GM18507 (cell line): Measurements from ENCODE around the gene MIPOL1.

Source experiments
- DNase-seq: peaks from one replicate; pipeline ENCODE4 v3.0.0; 2011; ENCODE audit warnings: low read depth; ENCODE audit not compliant: insufficient read length; ENCODE audit errors: extremely low spot score
- FAIRE-seq: peaks from 2 replicates; lab custom pipeline; 2011; peaks lifted over from hg19 to GRCh38; lab: Jason Lieb, UNC

Gene MIPOL1

DNA sequence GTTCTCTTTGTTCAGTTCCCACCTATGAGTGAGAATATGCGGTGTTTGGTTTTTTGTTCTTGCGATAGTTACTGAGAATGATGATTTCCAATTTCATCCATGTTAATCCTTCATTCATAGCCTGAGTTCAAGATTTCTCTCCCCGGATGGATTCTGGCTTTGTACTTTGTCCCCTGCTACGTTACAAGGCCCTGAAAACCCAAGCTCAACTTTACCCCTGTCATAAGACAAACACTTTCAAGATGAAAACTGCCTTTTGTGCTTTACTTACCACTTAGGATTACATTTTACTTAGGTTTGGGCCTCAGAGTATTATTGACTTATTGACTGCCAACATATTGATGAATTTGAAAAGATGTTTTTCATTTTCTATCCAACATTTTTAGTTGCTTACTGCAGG is 361.0 kb downstream of the MIPOL1 start:
- DNase-seq (no peak), FAIRE-seq (no peak)

DNA sequence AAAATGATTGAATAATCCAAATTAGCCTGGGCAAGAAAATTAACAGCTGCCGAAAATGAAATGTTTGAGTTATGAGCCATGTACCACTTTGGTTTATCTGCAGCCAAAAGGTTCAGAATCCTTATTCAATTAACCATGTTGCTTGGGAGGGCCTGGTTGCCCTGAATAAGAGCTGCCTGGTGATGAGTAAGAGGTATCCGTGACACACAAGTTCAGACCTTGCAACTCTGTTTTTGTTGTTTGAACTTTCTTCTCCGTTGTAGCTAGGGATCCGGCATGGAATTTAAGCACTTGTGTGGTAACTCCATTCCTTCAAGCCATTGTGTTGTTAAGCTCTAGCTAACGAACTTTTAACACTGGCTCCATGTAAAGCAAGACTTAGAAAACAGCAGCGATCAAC is 361.6 kb downstream of the MIPOL1 start:
- DNase-seq (no peak), FAIRE-seq (no peak)

DNA sequence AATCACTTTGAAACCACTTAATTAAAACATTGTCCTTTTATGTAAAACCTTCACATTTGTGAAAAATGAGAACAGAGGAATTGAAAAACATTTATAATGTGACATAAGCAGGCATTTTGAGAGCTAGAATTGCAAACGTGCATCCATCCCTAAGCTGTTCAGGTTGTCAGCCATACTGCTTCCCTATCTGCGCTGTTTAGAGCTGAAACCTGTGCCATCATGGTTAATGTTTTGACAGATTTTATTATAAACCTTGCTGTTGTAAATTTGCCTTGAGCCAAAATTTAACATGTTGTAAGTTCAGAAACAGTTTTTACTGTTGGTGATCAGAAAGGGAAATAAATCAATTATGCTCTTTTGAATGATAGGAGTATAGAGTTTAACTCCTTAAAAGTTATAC is 365.5 kb downstream of the MIPOL1 start:
- DNase-seq (no peak), FAIRE-seq (no peak)

DNA sequence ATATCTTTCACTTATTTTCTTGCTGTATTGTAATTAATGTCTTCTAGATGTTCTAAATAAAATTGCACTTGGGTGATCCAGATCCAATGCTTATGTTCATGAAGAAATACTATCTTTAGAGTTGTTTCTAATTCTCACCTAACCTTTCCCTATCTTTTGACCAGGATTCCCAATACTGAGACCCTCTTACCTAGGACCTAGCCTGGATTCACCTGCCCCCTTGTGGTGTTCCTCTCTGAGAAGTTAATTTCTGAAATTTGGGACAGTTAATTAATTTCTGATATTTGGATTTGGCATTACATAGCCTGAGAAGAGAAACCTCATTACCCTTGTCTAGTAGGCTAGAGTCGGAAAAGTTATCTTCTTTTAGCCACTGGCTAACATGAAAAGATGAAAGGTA is 367.8 kb downstream of the MIPOL1 start:
- no peak for DNase-seq

DNA sequence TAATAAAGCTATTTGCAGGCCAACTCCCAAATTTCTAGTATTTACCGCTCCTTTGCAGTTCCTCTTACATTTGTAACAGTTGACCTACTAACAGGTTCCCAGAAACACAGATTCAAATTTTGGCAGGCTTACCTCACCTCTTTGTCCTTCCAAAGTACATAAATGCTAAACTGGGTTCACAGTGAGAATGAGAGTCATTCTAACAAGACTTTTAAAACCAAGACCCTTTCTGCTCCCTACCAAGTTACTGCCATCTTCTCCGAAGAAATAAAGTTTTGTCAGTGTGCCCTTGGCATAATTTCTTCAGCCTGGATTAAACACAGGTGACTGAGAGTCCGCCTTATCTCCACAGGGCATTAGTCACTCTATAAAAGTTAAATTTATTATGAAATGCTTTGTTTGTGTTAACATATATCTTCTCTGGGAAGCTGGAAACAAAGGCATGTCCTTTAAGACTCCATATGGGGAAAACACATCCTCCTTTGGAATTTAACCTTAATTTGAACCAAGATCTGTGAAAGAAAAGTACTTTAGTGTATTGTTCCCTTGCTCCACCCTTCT is 369.2 kb downstream of the MIPOL1 start:
- no peak for DNase-seq
- FAIRE-seq, result no peak

More for the DNA sequence above, 367.8 kb downstream of the MIPOL1 start:
- FAIRE-seq, result no peak

DNA sequence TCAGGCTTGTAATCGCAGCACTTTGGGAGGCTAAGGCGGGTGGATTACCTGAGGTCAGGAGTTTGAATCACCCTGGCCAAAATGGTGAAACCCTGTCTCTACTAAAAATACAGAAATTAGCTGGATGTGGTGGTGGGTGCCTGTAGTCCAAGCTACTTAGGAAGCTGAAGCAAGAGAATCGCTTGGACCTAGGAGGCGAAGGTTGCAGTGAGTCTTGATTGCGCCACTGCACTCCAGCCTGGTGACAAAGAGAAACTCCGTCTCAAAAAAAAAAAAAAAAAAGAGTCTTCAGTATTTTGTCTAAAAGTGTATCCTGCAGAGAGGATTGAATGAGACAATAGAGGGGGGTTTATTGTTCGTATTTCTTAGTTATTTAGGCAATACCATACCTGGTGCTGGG is 372.0 kb downstream of the MIPOL1 start:
- DNase-seq (no peak), FAIRE-seq (no peak)

DNA sequence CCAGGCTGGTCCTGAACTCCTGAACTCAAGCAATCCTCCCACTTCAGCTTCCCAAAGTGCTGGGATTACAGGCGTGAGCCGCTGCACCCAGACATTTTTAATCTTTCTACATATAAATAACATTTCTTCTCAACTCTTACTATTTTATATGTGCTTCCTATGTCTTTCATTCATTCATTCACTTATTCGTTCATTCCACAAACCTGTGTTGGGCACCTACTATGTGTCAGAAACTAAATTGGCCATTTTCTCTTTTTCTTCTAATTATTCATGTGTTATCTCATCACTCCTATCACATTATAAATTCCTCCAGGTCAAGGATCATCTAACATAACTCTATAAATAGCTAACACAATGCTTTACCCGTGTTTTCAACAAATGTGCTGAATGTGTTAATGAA is 373.7 kb downstream of the MIPOL1 start:
- DNase-seq (no peak), FAIRE-seq (no peak)

DNA sequence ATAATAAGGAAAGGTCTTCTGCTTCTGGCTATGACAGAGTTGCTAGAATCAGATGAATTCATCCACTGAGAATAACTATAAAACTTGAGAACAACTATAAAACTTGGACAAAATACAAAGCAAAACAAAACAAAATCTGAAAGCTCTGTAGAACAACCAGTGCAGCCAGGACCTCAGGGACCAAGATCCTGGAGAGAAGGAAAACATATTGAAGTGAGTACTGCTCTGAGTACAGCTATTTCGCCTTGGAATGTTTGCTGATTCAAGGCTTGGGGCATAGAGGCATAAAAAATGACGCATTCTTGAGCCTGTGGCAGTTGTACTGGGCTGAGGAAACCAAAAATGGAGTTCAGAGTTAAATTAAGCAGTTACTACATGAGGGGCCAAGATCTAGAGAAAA is 375.6 kb downstream of the MIPOL1 start:
- FAIRE-seq (no peak), DNase-seq (no peak)

DNA sequence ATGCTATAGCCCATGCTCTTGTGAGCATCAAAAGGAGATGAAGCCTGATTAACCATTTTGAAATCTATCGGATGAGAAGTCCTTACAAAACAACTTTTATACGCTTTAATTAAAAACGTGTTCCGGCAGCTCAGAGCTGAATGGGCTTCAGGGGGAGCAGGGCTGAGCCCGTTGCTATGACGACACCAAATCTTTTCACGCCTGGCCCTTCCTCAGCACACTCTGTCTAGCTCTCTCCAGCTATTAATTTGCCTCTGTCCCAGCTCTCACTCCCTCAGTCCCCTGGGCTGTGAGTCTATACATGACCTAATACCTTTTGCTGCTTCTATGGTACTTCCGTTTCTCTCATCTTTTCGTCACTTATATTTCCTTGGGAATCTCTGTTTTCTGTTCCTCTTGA is 381.5 kb downstream of the MIPOL1 start:
- no peak for FAIRE-seq

DNA sequence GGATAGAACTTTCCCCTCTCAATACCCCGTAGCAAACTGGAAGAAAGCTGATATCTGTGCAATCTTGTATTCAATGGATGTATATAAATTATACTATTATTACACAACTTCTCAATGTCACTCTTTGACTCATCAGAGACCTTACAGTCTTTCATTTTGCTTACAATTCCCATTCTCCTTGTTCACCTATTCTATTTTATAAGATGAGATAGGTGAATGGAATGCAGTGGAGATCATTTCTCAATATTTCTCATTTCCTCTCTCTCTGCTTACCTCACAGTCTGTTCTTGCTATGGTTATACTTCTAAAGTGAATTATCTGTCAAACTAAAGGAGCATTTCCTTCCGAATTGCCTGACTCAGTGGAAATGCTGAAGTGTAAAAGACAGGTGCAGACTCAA is 382.4 kb downstream of the MIPOL1 start:
- DNase-seq (no peak), FAIRE-seq (no peak)

More for the DNA sequence above, 381.5 kb downstream of the MIPOL1 start:
- DNase-seq, result no peak

DNA sequence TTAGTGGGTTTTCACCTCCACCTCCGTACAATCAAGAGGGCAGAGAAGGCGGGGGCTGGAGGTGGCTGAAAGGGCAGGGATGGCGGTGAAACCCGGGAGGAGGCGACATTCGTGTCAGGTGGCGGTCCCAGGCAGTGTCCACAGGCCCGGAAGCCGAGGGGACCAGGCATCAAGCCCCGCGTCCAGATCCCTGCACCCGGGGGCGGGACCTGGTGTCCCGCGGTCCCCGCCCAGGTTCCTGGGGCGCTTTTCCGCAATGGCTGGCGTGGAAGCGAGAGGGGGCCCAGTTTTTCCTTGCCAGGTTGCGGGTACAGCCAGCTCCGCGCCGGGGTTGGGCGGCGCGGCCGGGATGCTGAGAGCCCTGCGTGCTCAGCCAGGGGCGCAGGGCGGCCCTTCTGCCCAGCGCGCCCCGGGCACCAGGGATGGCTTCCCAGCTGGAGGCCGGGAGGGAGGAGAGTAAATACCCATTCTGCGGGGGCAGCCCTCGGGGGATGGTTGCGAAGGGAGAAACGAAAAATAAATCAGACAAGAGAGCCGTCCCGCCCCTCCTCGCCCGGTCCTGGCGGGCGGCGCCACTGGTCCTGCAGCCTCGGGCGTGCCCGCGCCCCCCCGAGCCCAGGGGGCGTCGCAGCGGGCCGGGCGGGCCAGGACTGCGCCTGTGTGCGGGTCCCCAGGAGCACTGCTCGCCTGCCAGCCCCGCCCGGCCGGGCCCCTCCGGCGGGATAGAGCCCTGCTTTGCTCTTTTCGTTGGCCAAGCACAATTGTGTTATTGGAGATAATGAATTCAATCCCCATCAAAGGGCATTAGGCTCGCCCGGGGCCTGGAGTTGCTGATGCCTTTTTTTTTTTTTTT is 385.8 kb downstream of the MIPOL1 start:
- DNase-seq (no peak), FAIRE-seq (no peak)

DNA sequence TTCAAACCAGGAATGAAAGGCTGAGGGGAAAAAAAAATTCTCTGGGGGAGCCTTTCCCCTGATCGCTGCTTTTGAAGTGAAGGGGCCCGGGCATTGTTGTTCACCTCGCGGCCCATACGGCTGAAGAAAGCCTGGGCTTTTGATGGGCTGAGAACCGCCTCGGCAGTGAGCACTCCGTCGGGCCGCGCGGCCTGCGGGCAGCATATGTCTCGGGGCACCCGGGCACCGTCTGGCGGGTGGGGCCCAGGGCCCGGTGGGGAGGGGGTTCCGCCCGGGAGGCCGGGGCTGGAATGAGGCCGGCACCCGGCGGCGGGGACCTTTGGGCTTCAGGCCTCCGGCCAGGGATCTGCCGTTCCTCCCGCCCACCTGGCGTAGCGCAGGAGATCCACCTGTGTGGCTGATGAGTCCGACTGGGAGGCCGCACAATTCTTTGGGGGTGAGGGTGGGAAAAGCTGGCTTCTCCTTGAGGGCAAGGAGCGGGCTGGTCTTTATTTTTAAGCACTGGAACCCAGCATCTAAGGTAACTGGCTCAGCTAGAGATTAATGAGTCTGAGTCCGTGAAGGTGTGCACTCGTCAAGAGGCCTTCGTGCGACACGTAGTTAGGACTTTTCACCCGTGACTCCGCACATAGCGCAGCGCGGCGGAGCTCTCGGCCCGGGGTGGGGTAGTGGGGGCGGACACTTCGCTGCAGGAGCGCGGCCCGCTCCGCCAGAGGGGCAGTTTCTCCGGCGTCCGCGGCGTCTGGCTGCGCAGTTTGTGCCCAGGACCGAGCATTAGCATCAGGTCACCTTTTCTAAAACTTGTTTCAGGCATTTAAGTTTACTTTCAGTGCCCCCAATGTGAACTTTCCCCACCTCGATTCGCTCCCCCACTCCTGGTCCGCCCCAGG is 386.7 kb downstream of the MIPOL1 start:
- FAIRE-seq, result no peak
- DNase-seq, result no peak

DNA sequence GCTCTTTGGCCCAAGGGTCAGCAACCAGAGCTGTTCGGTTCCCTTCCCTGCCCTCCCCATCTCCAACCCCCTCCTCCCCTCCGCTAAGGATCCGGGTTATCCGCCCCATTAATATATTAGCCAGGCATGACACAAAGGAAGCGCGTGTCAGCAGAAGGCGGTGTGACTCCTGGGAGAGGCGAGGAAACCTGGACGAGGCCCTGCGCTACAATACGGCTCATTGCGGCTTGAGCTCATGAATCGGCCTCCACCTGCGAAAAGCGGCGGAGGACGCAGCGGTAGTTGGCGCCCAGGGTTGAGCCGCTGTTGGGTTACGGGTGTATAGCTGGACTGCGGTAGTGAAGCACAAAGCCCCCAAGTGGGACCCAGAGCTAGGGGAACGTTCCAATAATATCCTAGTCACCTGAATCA is 387.4 kb downstream of the MIPOL1 start:
- FAIRE-seq (no peak), DNase-seq (no peak)

DNA sequence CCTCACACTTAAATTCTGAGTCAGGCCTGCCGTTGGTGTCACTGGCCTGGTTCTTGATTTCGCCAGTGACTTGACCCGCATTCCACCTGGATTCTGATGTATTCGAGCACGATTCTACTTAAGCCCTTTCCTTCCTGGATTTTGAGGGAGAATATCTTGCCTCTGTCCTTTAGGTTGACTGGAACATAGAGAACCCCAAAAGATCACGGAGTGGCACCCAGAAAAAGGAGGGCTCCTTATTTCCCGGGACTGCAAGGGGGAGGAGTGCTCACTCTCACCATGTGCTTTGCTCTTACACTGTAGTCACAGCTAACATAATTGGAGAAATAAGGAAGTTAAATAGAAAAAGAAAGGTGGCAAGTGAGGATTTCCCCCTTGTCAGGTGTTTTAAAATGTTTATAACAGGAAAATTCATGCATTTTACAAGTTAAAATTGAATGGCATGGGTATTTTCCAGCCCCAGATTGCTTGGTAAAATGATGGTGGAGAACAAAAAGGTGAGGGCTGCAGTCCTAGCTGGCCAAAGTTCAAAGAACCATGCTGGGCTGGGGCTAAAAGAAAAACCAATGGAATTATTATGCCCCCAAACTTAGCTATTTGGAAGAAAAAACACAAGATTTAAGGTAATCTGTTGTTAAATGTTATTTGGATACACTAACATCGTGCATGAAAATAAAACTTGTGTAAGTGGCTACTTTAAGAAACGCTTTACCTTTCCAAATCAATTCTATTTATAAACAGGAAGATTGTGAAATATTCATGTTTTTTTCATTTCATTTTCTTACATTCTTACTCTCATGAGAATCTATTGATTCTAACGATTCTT is 388.4 kb downstream of the MIPOL1 start:
- FAIRE-seq (no peak), DNase-seq (no peak)

DNA sequence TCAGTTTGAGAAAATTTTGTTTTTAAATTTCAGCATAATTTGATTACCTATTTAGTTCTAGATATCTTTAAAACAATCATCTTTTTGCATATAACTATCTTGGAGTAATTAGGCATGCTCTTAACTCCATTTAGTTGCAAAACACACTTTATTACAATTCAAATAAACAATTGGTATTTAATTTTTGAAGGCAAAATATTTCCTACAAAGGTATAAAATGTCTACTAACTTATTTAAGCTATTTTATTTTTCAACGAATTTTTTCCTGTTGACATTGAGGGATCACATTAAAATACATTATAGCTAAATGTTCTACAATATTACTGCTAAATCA is 389.0 kb downstream of the MIPOL1 start:
- no peak for FAIRE-seq
- DNase-seq, result no peak

DNA sequence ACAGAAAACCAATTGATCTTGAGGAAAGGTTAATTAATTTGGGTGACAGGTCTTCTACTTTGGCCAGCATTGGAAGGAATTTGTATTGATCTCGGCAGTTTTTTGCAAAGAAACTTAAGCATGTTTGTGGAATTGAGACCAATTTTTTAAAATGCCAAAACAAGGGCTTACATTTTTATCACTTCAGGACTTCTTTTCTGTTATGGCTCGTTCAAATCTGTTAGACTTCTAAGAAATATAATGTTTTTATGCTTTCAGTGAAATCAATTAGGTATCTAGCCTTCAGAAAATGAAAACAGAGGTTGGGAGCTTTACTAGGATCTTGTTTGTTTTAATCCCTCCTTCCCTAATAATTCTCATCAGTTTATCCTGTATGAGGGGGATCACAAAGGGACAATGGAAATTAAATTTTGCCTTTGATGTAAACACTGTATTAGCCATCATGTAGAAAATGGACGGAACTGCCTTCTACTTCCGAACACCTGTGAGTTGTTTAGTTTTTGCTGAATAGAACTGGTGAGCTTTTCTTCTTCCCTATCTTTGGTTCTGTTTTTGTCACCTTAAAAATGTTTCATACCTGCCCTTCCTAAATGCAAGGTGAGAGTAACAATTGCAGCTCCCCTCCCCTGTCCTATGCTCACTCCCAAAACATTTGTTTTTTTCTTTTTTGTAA is 389.5 kb downstream of the MIPOL1 start:
- FAIRE-seq, result no peak
- DNase-seq, result no peak

DNA sequence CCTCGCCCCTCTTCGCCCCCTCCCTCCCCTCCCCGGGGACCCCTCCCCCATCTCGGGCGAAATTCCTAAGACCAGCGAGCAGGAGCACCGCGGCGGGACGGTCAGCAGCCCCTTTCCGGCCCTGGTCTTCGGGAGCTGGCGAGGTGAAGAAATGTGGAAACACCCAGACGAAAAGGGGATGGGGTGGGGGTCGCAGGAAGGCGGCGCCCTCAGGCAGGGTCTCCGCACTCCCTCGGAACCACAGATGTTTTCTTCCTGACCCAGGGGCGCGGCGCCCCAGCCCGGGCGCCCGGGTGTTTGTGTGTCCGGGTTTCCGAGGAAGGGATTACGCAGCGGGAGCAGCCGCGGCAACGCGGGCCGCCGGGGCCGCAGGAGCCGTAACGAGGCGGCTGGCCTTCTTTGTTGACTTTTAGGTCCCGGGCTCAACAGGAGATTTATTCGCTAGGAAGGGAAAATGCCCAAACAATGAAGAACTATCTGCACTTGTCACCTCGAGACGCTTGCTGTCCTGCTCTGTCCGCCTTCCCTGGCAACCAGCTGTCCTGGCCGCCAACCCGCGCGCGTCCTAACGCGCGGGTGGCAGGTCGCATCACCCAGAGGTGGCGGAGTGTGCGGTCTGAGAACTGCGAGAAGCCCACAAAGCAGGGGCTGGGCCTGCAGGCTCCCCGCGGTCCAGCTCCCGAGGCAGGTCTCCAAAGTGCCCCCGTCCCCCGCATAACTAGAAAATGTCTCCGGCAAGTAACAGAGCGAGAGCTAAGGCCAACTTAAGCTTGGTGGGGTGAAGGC is 390.3 kb downstream of the MIPOL1 start:
- DNase-seq (no peak), FAIRE-seq (no peak)

DNA sequence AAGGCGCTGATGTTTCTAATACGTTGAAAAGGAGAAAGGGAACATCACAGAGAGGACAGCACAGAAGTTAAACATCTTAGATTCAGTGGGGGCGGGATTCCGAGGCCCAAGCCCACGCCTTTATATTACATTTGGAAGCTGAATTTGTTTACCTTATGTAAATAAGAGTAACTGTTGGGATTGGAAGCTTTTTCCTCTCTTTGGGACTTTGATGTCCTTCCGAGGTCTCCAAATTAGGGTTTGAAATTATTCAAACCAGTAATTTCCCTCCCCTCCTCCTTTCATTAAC is 390.9 kb downstream of the MIPOL1 start:
- DNase-seq, result no peak
- no peak for FAIRE-seq
